Memory B cell (primary cell): ENCODE results near the gene ANKRD9.
A peak's percentile ranks its signal among the peaks of the same experiment; 100 is the strongest.

Experiments used
- ATAC-seq: fragments of 150-1000 bp; cut with Tn5 transposase; 2 replicates; pipeline ENCODE4 v1.10.0; 2021; ENCODE audit warnings: low read depth, mild to moderate bottlenecking, moderate library complexity
- DNase-seq, 2 donors: peaks; one replicate each; pipeline ENCODE4 v3.0.0; 2022; ENCODE audit warnings: low spot score in 2 of 2
- H3K27ac Mint-ChIP-seq: one replicate; pipeline ENCODE4 v1.8.0; 2022; ENCODE audit warnings: mild to moderate bottlenecking, moderate library complexity, mixed read lengths
- H3K27me3 Mint-ChIP-seq: one replicate; pipeline ENCODE4 v1.8.0; 2022; ENCODE audit warnings: mixed read lengths
- H3K36me3 Mint-ChIP-seq: one replicate; pipeline ENCODE4 v1.8.0; 2022; ENCODE audit warnings: mild to moderate bottlenecking, mixed read lengths
- H3K4me1 Mint-ChIP-seq: one replicate; pipeline ENCODE4 v1.8.0; 2022; ENCODE audit warnings: mixed read lengths
- H3K4me3 Mint-ChIP-seq: one replicate; pipeline ENCODE4 v1.8.0; 2022; ENCODE audit warnings: mild to moderate bottlenecking, moderate library complexity, mixed read lengths
- H3K9me3 Mint-ChIP-seq: one replicate; pipeline ENCODE4 v1.8.0; 2022; ENCODE audit warnings: mixed read lengths

The ANKRD9 gene

GRCh38 chr14:102510616-102511520, 1.3 kb upstream of the ANKRD9 start:
- H3K27ac Mint-ChIP-seq = peak overlapping the region; percentile 15
- DNase-seq = no peak

GRCh38 chr14:102508774-102509745, 516 bp downstream of the ANKRD9 start:
- no peaks in the 10 kb centered on the region for H3K27me3 Mint-ChIP-seq
- DNase-seq (peak; percentile 43 to 46), ATAC-seq (peak; percentile 51)
- H3K4me1 Mint-ChIP-seq = peaks cover 21% of the 10 kb centered on the region
- H3K9me3 Mint-ChIP-seq = no peaks in the 10 kb centered on the region
- peak overlapping the region; percentile 77 for H3K4me3 Mint-ChIP-seq
- peaks cover 1% of the 10 kb centered on the region for H3K36me3 Mint-ChIP-seq
- no peak overlapping the region for H3K27ac Mint-ChIP-seq

More at GRCh38 chr14:102510616-102511520, 1.3 kb upstream of the ANKRD9 start:
- no peak for ATAC-seq
- Mint-ChIP-seq H3K9me3 (no peaks in the 10 kb centered on the region), H3K4me1 (peaks cover 21% of the 10 kb centered on the region), H3K4me3 (peak overlapping the region; percentile 88), H3K36me3 (peaks cover 1% of the 10 kb centered on the region), H3K27me3 (no peaks in the 10 kb centered on the region)

GRCh38 chr14:102508410-102508773, 1.2 kb downstream of the ANKRD9 start:
- peaks cover 1% of the 10 kb centered on the region for H3K36me3 Mint-ChIP-seq
- ATAC-seq = no peak
- H3K4me1 Mint-ChIP-seq = peaks cover 17% of the 10 kb centered on the region
- H3K27me3 Mint-ChIP-seq = no peaks in the 10 kb centered on the region
- H3K9me3 Mint-ChIP-seq = no peaks in the 10 kb centered on the region
- peak overlapping the region; percentile 77 for H3K4me3 Mint-ChIP-seq
- H3K27ac Mint-ChIP-seq = no peak overlapping the region
- no peak for DNase-seq

- Mint-ChIP-seq H3K4me3 (peak overlapping the region; percentile 77), H3K27me3 (no peaks in the 10 kb centered on the region), H3K4me1 (peaks cover 17% of the 10 kb centered on the region), H3K27ac (no peak overlapping the region), H3K36me3 (peaks cover 1% of the 10 kb centered on the region), H3K9me3 (no peaks in the 10 kb centered on the region)
- ATAC-seq = no peak
- DNase-seq = no peak
These were observed 1.7 kb downstream of the ANKRD9 start for GRCh38 chr14:102507857-102508312.

GRCh38 chr14:102507081-102507856, 2.3 kb downstream of the ANKRD9 start:
- Mint-ChIP-seq H3K27ac (no peak overlapping the region), H3K9me3 (no peaks in the 10 kb centered on the region), H3K27me3 (no peaks in the 10 kb centered on the region), H3K4me3 (no peak overlapping the region), H3K36me3 (peaks cover 1% of the 10 kb centered on the region), H3K4me1 (peaks cover 17% of the 10 kb centered on the region)
- ATAC-seq = peak; percentile 24
- DNase-seq = no peak

GRCh38 chr14:102506626-102506925, 3.0 kb downstream of the ANKRD9 start:
- peaks cover 17% of the 10 kb centered on the region for H3K4me1 Mint-ChIP-seq
- no peaks in the 10 kb centered on the region for H3K9me3 Mint-ChIP-seq
- no peak overlapping the region for H3K27ac Mint-ChIP-seq
- no peaks in the 10 kb centered on the region for H3K27me3 Mint-ChIP-seq
- ATAC-seq (no peak), DNase-seq (no peak)
- peak overlapping the region; percentile 51 for H3K4me3 Mint-ChIP-seq
- H3K36me3 Mint-ChIP-seq = peaks cover 1% of the 10 kb centered on the region

GRCh38 chr14:102505775-102506625, 3.6 kb downstream of the ANKRD9 start:
- no peaks in the 10 kb centered on the region for H3K27me3 Mint-ChIP-seq
- no peaks in the 10 kb centered on the region for H3K9me3 Mint-ChIP-seq
- H3K36me3 Mint-ChIP-seq = peaks cover 1% of the 10 kb centered on the region
- ATAC-seq = no peak
- no peak overlapping the region for H3K27ac Mint-ChIP-seq
- H3K4me1 Mint-ChIP-seq = peaks cover 17% of the 10 kb centered on the region
- no peak for DNase-seq
- H3K4me3 Mint-ChIP-seq = no peak overlapping the region

- no peak overlapping the region for H3K27ac Mint-ChIP-seq
- H3K27me3 Mint-ChIP-seq = no peaks in the 10 kb centered on the region
- no peak overlapping the region for H3K4me3 Mint-ChIP-seq
- ATAC-seq = no peak
- H3K9me3 Mint-ChIP-seq = no peaks in the 10 kb centered on the region
- H3K36me3 Mint-ChIP-seq = peaks cover 1% of the 10 kb centered on the region
- peaks cover 8% of the 10 kb centered on the region for H3K4me1 Mint-ChIP-seq
- DNase-seq = no peak
These were observed 4.5 kb downstream of the ANKRD9 start for GRCh38 chr14:102505000-102505619.

GRCh38 chr14:102504328-102504999, 5.1 kb downstream of the ANKRD9 start:
- no peaks in the 10 kb centered on the region for H3K27me3 Mint-ChIP-seq
- no peak overlapping the region for H3K27ac Mint-ChIP-seq
- no peaks in the 10 kb centered on the region for H3K9me3 Mint-ChIP-seq
- H3K36me3 Mint-ChIP-seq = peaks cover 1% of the 10 kb centered on the region
- no peak overlapping the region for H3K4me3 Mint-ChIP-seq
- no peak for ATAC-seq
- DNase-seq = no peak
- peaks cover 8% of the 10 kb centered on the region for H3K4me1 Mint-ChIP-seq

- Mint-ChIP-seq H3K9me3 (no peaks in the 10 kb centered on the region), H3K4me3 (no peak overlapping the region), H3K36me3 (peaks cover 4% of the 10 kb centered on the region), H3K27ac (no peak overlapping the region), H3K4me1 (peaks cover 8% of the 10 kb centered on the region), H3K27me3 (no peaks in the 10 kb centered on the region)
- DNase-seq = no peak
- no peak for ATAC-seq
These were observed 5.8 kb downstream of the ANKRD9 start for GRCh38 chr14:102503641-102504327.

- DNase-seq = no peak
- no peak for ATAC-seq
- Mint-ChIP-seq H3K4me3 (no peak overlapping the region), H3K27me3 (no peaks in the 10 kb centered on the region), H3K9me3 (no peaks in the 10 kb centered on the region), H3K4me1 (peaks cover 2% of the 10 kb centered on the region), H3K27ac (no peak overlapping the region), H3K36me3 (peaks cover 8% of the 10 kb centered on the region)
These were observed 7.0 kb downstream of the ANKRD9 start for GRCh38 chr14:102502571-102502970.
